ENCODE results near the gene ZNF143. TPM values are rescaled to one million over a fixed set of nuclear protein-coding genes. Genes with fewer than 3 reads are reported as not detected.
"Not testable (repeated sequence)": the region's sequence is repeated elsewhere in the genome, so short reads cannot be mapped to it uniquely, and the experiment has no call there.

The ZNF143 gene
- 12.6 TPM for total RNA-seq

DNA sequence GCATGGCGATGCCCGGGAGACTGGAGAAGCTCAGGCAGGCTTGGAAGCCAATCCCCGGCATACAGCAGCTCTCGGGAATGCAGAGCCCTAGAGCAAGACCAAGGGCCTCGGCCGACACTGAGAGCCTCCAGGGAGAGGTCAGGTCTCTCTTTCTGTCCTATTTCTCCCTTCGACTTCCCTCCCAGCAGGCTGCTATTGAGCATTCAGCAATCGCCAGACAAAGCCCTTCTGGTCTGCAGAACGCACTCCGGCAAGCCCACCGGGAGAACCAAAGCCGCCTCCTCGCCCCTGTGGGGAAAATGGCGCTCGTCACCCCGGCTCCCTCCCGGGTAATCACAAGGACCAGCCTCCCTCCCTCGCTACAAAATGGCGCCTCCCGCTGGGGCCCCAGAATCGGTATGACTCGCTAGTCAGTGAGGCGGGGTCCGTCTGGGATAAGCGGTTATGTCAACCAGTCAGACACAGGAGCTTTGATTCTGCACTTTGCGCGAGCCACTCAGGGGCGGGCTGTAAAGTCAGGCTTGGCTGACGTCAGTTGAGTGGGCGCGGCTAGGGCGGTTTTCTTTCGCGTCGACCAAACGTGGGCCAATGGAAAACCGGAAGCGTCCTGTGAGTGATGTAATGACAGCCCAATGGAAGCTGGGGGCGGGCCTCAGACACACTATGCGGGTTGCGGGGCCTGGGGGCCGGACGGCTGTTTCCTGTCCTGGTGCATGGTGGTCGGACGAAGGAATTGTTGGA is at the start of gene ZNF143:
Gene ZNF143, plus strand, starts transcription at position 691 of the 741 bp plus-strand sequence. CDS start 10,297 bp downstream, outside the sequence.
- peak; percentile 98 for ATAC-seq

DNA sequence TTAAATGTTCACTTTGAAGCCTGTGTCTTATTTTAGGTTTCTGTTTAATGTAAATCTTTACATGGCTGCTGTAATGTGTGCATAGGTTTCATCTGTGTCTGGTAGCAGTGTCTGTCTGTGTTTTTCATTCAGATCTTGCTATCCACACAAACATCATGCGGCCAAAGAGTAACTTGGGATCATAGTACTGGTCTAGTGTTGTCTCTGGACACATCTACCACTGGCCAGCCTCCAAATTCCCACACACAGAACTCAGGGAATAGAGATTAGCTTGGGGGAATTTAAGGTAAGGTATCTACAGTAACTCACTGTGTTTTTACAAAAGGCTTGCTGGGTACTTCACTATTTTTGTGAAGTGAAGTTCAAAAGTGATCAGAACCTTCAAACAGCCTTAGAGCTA is 32.1 kb upstream of the ZNF143 start:
- no peak for ATAC-seq

- ATAC-seq = no peak
Measured at GRCh38 chr11:9438611-9439010, 22.2 kb upstream of the ZNF143 start.

- no peak for ATAC-seq
Measured at GRCh38 chr11:9446230-9446629, 14.6 kb upstream of the ZNF143 start.

DNA sequence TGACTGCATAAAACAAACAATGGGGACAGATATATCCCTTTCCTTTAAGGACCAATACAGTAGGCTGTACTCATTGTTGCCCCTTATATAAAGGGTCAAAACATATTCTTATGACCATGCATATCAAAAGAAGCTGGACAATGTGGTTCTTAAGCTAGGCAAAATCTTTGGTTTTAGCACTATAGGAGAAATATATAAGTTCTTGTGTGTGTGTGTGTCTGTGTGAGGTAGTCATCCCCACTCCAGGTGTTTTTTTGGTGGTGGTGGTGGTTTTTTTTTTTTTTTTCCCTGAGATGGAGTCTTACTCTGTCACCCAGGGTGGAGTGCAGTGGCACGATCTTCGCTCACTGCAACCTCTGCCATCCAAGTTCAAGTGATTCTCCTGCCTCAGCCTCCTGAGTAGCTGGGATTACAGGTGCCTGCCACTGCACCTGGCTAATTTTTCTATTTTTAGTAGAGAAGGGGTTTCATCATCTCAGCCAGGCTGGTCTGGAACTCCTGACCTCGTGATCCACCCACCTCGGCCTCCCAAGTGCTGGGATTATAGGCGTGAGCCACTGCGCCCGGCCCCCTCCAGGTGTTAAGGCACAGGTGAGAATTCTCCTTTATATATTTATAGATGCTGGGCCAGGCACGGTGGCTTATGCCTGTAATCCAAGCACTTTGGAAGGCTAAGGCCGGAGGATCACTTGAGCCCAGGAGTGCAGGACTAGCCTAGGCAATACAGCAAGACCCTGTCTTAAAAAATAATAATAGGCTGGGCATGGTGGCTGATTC is 12.0 kb upstream of the ZNF143 start:
- no peak for ATAC-seq

DNA sequence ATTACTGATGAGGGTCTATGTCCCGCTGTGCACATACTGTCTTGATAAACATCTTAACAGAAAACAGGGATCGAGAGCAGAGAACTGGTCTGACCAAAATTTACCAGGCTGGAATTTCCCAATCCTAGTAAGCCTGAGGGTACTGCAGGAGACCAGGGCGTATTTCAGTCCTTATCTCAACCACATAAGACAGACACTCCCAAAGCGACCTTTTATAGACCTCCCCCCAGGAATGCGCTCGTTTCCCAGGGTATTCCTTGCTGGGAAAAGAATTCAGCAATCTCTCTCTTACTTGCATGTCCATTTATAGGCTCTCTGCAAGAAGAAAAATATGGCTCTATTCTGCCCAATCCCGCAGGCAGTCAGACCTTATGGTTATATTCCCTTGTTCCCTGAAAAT is 8.8 kb upstream of the ZNF143 start:
- not testable (repeated sequence) for ATAC-seq

DNA sequence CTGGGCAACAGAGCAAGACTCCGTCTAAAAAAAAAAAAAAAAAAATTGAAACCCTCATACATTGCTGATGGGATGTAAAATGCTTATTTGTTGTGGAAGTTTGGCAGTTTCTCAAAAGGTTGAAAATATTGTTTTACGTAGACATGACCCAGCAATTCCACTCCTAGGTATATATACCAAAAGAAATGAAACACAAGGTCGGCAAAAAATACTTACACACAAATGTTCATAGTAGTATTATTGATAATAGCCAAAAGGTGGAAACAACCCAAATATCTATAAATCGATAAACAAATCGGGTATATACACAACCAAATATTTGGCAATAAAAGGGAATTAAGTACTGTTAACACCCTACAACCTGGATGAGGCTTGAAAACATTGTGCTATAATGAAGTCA is 5.1 kb upstream of the ZNF143 start:
- ATAC-seq = no peak

DNA sequence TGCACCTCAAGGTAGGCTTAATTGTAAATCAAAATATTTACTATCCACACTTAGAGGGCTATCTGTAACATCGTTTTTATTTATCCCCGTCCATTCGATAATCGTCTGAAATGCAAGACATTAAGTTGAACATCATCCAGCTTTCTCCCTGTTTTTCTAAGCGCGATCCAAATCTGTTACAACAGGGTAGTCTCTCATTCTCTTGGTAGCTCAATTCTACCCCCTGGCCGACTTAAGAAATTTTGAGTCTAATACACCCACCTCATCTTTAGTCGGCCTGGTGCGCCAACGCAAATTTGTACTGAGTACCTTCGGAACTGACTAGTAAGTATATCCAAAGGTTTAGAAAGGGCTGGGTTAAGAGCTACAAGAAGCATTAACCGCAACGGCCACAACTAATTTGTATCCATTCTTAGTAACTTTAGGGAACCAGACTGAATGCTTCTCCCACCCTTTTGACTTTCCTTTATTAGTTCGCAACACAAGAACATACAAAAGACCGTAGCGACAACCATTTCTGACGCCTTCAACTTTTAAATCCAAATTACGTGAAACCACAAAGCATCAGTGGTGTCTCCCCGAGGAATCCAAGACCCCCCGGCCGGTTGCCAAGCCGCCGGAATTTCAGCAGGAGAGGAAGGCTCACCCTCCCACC is 1.0 kb upstream of the ZNF143 start:
- no peak for ATAC-seq

GRCh38 chr11:9461063-9461759 is 399 bp downstream of the ZNF143 start:
- ATAC-seq = peak; percentile 74

- ATAC-seq = no peak
Measured at GRCh38 chr11:9461760-9462134, 935 bp downstream of the ZNF143 start.

- no peak for ATAC-seq
Measured at GRCh38 chr11:9462172-9462799, 1.5 kb downstream of the ZNF143 start.

GRCh38 chr11:9462806-9463537 is 2.2 kb downstream of the ZNF143 start:
- ATAC-seq = no peak

DNA sequence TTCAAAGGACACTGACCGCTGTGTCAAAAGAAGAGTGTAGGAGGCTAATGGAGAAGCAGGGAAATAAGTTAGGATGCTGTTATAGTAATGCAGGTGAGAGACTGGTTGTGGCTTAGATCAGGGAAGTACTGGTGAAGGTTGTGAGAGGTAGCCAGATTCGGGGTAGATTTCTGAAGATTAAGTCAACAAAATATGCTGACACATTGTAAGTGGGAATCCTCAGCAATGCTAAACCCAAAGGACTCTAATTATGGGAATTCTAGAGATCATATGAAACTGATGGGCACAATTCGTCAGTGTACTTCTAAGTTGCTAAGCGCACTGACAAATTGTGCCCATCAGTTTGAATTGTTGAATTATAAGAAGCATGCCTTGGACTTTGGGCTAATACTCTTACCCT is 10.0 kb downstream of the ZNF143 start:
- no peak for ATAC-seq

GRCh38 chr11:9473408-9473807 is 12.6 kb downstream of the ZNF143 start:
- ATAC-seq = no peak

GRCh38 chr11:9479899-9480298 is 19.1 kb downstream of the ZNF143 start:
- ATAC-seq = no peak

GRCh38 chr11:9489080-9489765 is 28.4 kb downstream of the ZNF143 start:
- ATAC-seq = no peak

GRCh38 chr11:9490376-9490775 is 29.6 kb downstream of the ZNF143 start:
- ATAC-seq = no peak

DNA sequence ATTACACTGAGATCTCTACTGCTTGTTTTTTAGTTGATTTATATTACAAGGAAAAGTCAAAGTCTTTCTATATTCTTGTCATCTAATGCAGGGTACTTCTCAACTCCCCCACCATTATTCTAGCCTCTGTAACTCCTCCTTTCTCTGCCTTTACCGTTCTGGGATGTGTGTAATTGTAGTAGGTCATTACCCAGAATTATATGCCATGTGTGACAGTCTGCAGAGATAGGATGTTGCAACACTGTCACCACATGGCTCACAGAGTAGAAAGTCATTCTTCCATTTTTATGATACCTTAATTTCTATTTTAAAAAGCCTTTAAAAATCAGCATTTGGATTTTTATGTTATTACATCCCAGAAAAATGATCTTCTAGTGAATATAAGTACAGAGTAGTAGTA is 32.7 kb downstream of the ZNF143 start:
- no peak for ATAC-seq

- ATAC-seq = no peak
Measured at GRCh38 chr11:9494316-9494715, 33.5 kb downstream of the ZNF143 start.

GRCh38 chr11:9495803-9496514 is 35.1 kb downstream of the ZNF143 start:
- ATAC-seq = no peak

Data from esophagus mucosa (tissue), 1 donor.